GM23338 (cell line): ENCODE measurements around the gene SEPTIN8.
A peak's percentile ranks its signal among the peaks of the same experiment; 100 is the strongest.

Experiments used
- CTCF ChIP-seq, 2 experiments: fragments of 200-600 bp in 1 of 2; sonication (generic) in 1 of 2; conservative IDR thresholded peaks; 2 replicates each; pipeline versions ENCODE4 v1.5.1 to v1.6.1; 2016 to 2017; ENCODE audit warnings: antibody characterized with exemption in 2 of 2, low read depth in 2 of 2, mild to moderate bottlenecking in 2 of 2, moderate library complexity in 1 of 2
- EZH2phosphoT487 ChIP-seq: fragments of 200-600 bp; sonication (generic); IDR thresholded peaks from one replicate; pipeline ENCODE4 v1.8.1; 2018; ENCODE audit warnings: antibody characterized with exemption; ENCODE audit not compliant: unreplicated experiment

GRCh38 chr5:132825033-132825833 is 48.2 kb upstream of the SEPTIN8 start:
- no peak for TF ChIP-seq EZH2phosphoT487
- TF ChIP-seq CTCF (conservative IDR thresholded peaks at IDR 0.05; ENCODE audit: low read depth in 2 of 2) = peak in 1 of 2 experiments; percentile 18; a peak in 1 of 4 replicates
